Liver (tissue), 9 donors: Measurements from ENCODE around the gene TSPAN18. TPM values are rescaled to one million over a fixed set of nuclear protein-coding genes. Genes with fewer than 3 reads are reported as not detected.
A peak's percentile ranks its signal among the peaks of the same experiment; 100 is the strongest.

Experiments
- DNase-seq: peaks from one replicate; pipeline ENCODE4 v3.0.0-alpha.2; 2017; ENCODE audit warnings: low spot score
- H3K27ac ChIP-seq, 2 donors: one replicate each; pipeline ENCODE4 v1.7.0; 2013; ENCODE audit warnings: inconsistent platforms in 2 of 2, low read length in 2 of 2, control low read depth in 1 of 2, low read depth in 1 of 2, mild to moderate bottlenecking in 1 of 2
- H3K27me3 ChIP-seq, 4 donors: one replicate each; pipeline versions ENCODE4 v1.6.1 to v1.7.0; 2013; ENCODE audit warnings: low read length in 3 of 4, inconsistent platforms in 1 of 4, mild to moderate bottlenecking in 1 of 4, moderate library complexity in 1 of 4; ENCODE audit not compliant: control insufficient read depth in 4 of 4, insufficient read depth in 4 of 4
- H3K36me3 ChIP-seq, 4 donors: one replicate each; pipeline versions ENCODE4 v1.6.1 to v1.7.0; 2013; ENCODE audit warnings: low read length in 3 of 4, mild to moderate bottlenecking in 3 of 4, low read depth in 1 of 4, moderate library complexity in 1 of 4; ENCODE audit not compliant: control insufficient read depth in 4 of 4, insufficient read depth in 3 of 4
- H3K4me1 ChIP-seq, 4 donors: one replicate each; pipeline versions ENCODE4 v1.6.1 to v1.7.0; 2013; ENCODE audit warnings: low read length in 3 of 4, mild to moderate bottlenecking in 3 of 4, moderate library complexity in 1 of 4; ENCODE audit not compliant: control insufficient read depth in 4 of 4, insufficient read depth in 4 of 4
- H3K4me3 ChIP-seq, 3 donors: one replicate each; pipeline versions ENCODE4 v1.6.1 to v1.7.0; 2013; ENCODE audit warnings: low read length in 3 of 3, control low read depth in 1 of 3, low read depth in 1 of 3, mild to moderate bottlenecking in 1 of 3
- H3K9ac ChIP-seq, 2 donors: one replicate each; pipeline ENCODE4 v1.7.0; 2013; ENCODE audit warnings: low read length in 2 of 2, mild to moderate bottlenecking in 2 of 2, moderate library complexity in 2 of 2, control low read depth in 1 of 2, low read depth in 1 of 2
- H3K9me3 ChIP-seq, 4 donors: one replicate each; pipeline versions ENCODE4 v1.6.1 to v1.7.0; 2013; ENCODE audit warnings: low read length in 3 of 4; ENCODE audit not compliant: control insufficient read depth in 4 of 4
- FOXA1 ChIP-seq: IDR thresholded peaks from 2 replicates; pipeline ENCODE4 v1.6.1; 2016; ENCODE audit warnings: antibody characterized with exemption
- GABPA ChIP-seq, 2 donors: IDR thresholded peaks in 1 of 2; conservative IDR thresholded peaks in 1 of 2; 2 replicates each; pipeline ENCODE4 v1.6.1; 2016; ENCODE audit warnings: antibody characterized with exemption in 2 of 2, mild to moderate bottlenecking in 1 of 2, moderate library complexity in 1 of 2
- HNF4A ChIP-seq, 2 donors: conservative IDR thresholded peaks; 2 replicates each; pipeline ENCODE4 v1.6.1; 2016; ENCODE audit warnings: antibody characterized with exemption in 2 of 2, mild to moderate bottlenecking in 2 of 2
- JUND ChIP-seq, 2 donors: IDR thresholded peaks; 2 replicates each; pipeline ENCODE4 v1.6.1; 2016; ENCODE audit warnings: antibody characterized with exemption in 2 of 2
- NR2F2 ChIP-seq: IDR thresholded peaks from 2 replicates; pipeline ENCODE4 v1.6.1; 2016; ENCODE audit warnings: antibody characterized with exemption
- RAD21 ChIP-seq, 2 donors: IDR thresholded peaks; 2 replicates each; pipeline ENCODE4 v1.6.1; 2016; ENCODE audit warnings: antibody characterized with exemption in 2 of 2, mild to moderate bottlenecking in 2 of 2
- RXRA ChIP-seq, 2 donors: IDR thresholded peaks; 2 replicates each; pipeline ENCODE4 v1.6.1; 2017 to 2018; ENCODE audit warnings: antibody characterized with exemption in 2 of 2, mild to moderate bottlenecking in 1 of 2
- YY1 ChIP-seq: IDR thresholded peaks from 2 replicates; pipeline ENCODE4 v1.6.1; 2016; ENCODE audit warnings: antibody characterized with exemption, mild to moderate bottlenecking
- WGBS: extraction: QIAGEN DNeasy Blood & Tissue Kit; methylation state at CpG from one replicate; pipeline ENCODE4 v1.1.7; 2013; 5-methylcytosine and 5-hydroxymethylcytosine counted together
- polyA plus RNA-seq, 2 donors: library from polyadenylated mRNA; stranded (reverse) in 1 of 2; unstranded in 1 of 2; fragments of 200-250 nt in 1 of 2; fragments of >200 nt in 1 of 2; fragmentation: Nextera tagmentation in 1 of 2; extraction: Ambion mirVana in 1 of 2; gene quantifications; one replicate each; pipeline versions ENCODE4 v1.2.1 to v1.2.3, GENCODE V29; 2013 to 2015
- total RNA-seq, 2 donors: library from RNA; depleted of rRNA; stranded (reverse); fragments of >200 nt; gene quantifications; one replicate each; pipeline ENCODE4 v1.2.3, GENCODE V29; 2014
- TF ChIP-seq, protein P1 (sequence below): IDR thresholded peaks from 2 replicates; pipeline ENCODE4 v1.6.1; 2016; ENCODE audit warnings: antibody characterized with exemption, mild to moderate bottlenecking
- TF ChIP-seq, protein P2 (sequence below): IDR thresholded peaks from 2 replicates; pipeline ENCODE4 v1.6.1; 2016; ENCODE audit warnings: antibody characterized with exemption
- TF ChIP-seq, protein P3 (sequence below): IDR thresholded peaks from 2 replicates; pipeline ENCODE4 v1.6.1; 2016; ENCODE audit warnings: antibody characterized with exemption
- TF ChIP-seq, protein P4 (sequence below): fragments of 150-350 bp; IDR thresholded peaks from 2 replicates; pipeline ENCODE4 v1.5.1; 2017; ENCODE audit warnings: improper control_type of control experiment, low read depth, low read length; ENCODE audit not compliant: missing input control
- donor health status: healthy.
- donor health status: healthy.
- donor health status: healthy.
- donor health status: healthy.
- donor health status: healthy.

The TSPAN18 gene
- total and polyA plus RNA-seq, 4 donors, result 1.2 to 5.0 (median 2.8) TPM

DNA sequence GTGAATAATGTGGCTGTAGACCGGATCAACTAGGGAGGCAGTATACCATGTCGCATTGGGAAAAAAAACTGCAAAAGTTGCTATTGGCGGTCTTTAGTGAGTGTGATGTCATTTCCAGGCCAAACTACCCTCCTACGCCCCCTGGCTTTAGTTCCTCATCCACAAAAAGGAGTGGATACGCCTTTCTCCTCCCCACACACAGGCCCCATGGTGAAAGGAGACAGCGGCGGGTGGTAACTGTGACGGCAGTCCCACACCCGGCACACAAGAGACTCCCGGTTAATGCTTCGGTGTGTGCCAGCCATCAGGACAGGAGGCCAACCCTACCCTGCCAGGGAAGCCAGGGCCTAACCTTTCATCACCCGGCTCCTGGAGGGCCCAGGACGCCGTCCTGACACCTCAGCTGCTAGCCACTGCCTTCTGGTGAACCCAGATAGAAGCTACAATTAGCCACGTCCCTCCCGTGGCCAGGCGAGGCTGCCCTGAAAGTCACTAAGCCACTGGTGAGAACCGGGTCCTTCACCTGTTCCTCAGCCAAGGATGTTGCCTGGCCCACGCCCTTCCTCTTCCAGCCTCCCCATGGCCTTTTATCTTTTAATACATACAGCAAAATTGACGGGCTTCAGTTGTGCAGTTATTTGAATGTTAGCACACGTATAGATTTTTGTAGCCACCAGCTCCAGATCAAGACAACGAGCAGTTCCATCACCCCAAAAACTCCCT is 213.1 kb downstream of the TSPAN18 start:
- Histone ChIP-seq H3K36me3 (no peaks in the 10 kb centered on the region), H3K4me1 (peaks cover 0 to 3% (median 0%) of the 10 kb centered on the region in 4 donors)
- DNase-seq, result no peak

DNA sequence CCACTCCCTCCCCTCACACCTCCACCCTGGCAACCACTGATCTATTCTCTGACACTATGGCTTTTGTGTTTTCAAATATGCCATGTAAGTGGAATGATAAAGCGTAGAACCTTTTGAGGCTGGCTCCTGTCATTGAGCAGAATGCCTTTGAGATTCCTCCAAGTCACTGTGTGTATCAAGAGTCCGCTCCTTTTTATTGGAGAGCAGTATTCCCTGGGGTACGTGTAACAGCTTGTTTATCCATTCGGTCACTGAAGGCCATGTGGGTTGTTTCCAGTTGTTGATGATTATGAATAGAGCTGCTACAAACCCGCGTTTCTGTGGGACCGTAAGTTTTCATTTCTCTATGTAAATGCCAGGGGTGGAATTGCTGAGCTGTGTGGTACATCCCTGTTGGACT is 213.6 kb downstream of the TSPAN18 start:
- 77% methylated on average over 7 of the region's 7 CpGs for WGBS
- TF ChIP-seq, protein P1, sequence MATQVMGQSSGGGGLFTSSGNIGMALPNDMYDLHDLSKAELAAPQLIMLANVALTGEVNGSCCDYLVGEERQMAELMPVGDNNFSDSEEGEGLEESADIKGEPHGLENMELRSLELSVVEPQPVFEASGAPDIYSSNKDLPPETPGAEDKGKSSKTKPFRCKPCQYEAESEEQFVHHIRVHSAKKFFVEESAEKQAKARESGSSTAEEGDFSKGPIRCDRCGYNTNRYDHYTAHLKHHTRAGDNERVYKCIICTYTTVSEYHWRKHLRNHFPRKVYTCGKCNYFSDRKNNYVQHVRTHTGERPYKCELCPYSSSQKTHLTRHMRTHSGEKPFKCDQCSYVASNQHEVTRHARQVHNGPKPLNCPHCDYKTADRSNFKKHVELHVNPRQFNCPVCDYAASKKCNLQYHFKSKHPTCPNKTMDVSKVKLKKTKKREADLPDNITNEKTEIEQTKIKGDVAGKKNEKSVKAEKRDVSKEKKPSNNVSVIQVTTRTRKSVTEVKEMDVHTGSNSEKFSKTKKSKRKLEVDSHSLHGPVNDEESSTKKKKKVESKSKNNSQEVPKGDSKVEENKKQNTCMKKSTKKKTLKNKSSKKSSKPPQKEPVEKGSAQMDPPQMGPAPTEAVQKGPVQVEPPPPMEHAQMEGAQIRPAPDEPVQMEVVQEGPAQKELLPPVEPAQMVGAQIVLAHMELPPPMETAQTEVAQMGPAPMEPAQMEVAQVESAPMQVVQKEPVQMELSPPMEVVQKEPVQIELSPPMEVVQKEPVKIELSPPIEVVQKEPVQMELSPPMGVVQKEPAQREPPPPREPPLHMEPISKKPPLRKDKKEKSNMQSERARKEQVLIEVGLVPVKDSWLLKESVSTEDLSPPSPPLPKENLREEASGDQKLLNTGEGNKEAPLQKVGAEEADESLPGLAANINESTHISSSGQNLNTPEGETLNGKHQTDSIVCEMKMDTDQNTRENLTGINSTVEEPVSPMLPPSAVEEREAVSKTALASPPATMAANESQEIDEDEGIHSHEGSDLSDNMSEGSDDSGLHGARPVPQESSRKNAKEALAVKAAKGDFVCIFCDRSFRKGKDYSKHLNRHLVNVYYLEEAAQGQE, result no peak
- TF ChIP-seq NR2F2 (no peak), RXRA (IDR thresholded peaks at IDR 0.05) (no peak), HNF4A (conservative IDR thresholded peaks at IDR 0.05) (no peak), RAD21 (IDR thresholded peaks at IDR 0.05) (no peak), JUND (IDR thresholded peaks at IDR 0.05) (no peak), FOXA1 (no peak), GABPA (IDR thresholded peaks at IDR 0.05 in 1 of 2, conservative IDR thresholded peaks at IDR 0.05 in 1 of 2) (no peak), YY1 (no peak)
- TF ChIP-seq, protein P2, sequence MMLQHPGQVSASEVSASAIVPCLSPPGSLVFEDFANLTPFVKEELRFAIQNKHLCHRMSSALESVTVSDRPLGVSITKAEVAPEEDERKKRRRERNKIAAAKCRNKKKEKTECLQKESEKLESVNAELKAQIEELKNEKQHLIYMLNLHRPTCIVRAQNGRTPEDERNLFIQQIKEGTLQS, result no peak
- TF ChIP-seq, protein P3, sequence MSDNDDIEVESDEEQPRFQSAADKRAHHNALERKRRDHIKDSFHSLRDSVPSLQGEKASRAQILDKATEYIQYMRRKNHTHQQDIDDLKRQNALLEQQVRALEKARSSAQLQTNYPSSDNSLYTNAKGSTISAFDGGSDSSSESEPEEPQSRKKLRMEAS, result no peak
- no peak overlapping the region for H3K4me3 ChIP-seq
- H3K36me3 ChIP-seq, result no peaks in the 10 kb centered on the region
- H3K9ac ChIP-seq, result no peak overlapping the region
- H3K9me3 ChIP-seq, result no peaks in the 10 kb centered on the region
- no peak overlapping the region for H3K27ac ChIP-seq
- H3K27me3 ChIP-seq, result peaks cover 0 to 2% (median 0%) of the 10 kb centered on the region in 4 donors
- peaks cover 0 to 3% (median 0%) of the 10 kb centered on the region in 4 donors for H3K4me1 ChIP-seq
- DNase-seq, result no peak

More for the DNA sequence above, 213.1 kb downstream of the TSPAN18 start:
- Histone ChIP-seq H3K27me3 (peaks cover 0 to 2% (median 0%) of the 10 kb centered on the region in 4 donors), H3K9ac (no peak overlapping the region), H3K4me3 (no peak overlapping the region), H3K9me3 (no peaks in the 10 kb centered on the region), H3K27ac (peak overlapping the region in 1 of 2 donors; percentile 38)
- TF ChIP-seq, protein P2, result no peak
- TF ChIP-seq, protein P4, sequence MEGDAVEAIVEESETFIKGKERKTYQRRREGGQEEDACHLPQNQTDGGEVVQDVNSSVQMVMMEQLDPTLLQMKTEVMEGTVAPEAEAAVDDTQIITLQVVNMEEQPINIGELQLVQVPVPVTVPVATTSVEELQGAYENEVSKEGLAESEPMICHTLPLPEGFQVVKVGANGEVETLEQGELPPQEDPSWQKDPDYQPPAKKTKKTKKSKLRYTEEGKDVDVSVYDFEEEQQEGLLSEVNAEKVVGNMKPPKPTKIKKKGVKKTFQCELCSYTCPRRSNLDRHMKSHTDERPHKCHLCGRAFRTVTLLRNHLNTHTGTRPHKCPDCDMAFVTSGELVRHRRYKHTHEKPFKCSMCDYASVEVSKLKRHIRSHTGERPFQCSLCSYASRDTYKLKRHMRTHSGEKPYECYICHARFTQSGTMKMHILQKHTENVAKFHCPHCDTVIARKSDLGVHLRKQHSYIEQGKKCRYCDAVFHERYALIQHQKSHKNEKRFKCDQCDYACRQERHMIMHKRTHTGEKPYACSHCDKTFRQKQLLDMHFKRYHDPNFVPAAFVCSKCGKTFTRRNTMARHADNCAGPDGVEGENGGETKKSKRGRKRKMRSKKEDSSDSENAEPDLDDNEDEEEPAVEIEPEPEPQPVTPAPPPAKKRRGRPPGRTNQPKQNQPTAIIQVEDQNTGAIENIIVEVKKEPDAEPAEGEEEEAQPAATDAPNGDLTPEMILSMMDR, result peak; percentile 9
- 72% methylated on average over 22 of the region's 22 CpGs for WGBS
